ENCODE measurements around the gene FETUB.
"Not testable (repeated sequence)": the region's sequence is repeated elsewhere in the genome, so short reads cannot be mapped to it uniquely, and the experiment has no call there.

Gene FETUB

GRCh38 chr3:186668426-186668825 lies 28.2 kb downstream of the FETUB start:
- no peak for DNase-seq (ENCODE audit: extremely low read depth in 1 of 2, low read depth in 1 of 2)

- no peak for DNase-seq (ENCODE audit: extremely low read depth in 1 of 2, low read depth in 1 of 2)
Observed at GRCh38 chr3:186669378-186670084, 29.3 kb downstream of the FETUB start.

- DNase-seq (ENCODE audit: extremely low read depth in 1 of 2, low read depth in 1 of 2), result no peak
Observed at GRCh38 chr3:186670155-186670554, 30.0 kb downstream of the FETUB start.

GRCh38 chr3:186671051-186671450 lies 30.9 kb downstream of the FETUB start:
- no peak for DNase-seq (ENCODE audit: extremely low read depth in 1 of 2, low read depth in 1 of 2)

- no peak for DNase-seq (ENCODE audit: extremely low read depth in 1 of 2, low read depth in 1 of 2)
Observed at GRCh38 chr3:186678604-186679003, 38.4 kb downstream of the FETUB start.

GRCh38 chr3:186679151-186679550 lies 39.0 kb downstream of the FETUB start:
- DNase-seq (ENCODE audit: extremely low read depth in 1 of 2, low read depth in 1 of 2), result no peak

GRCh38 chr3:186680869-186681268 lies 40.7 kb downstream of the FETUB start:
- DNase-seq (ENCODE audit: extremely low read depth in 1 of 2, low read depth in 1 of 2), result no peak

GRCh38 chr3:186682812-186683211 lies 42.6 kb downstream of the FETUB start:
- DNase-seq (ENCODE audit: extremely low read depth in 1 of 2, low read depth in 1 of 2), result no peak

GRCh38 chr3:186683979-186684378 lies 43.8 kb downstream of the FETUB start:
- no peak for DNase-seq (ENCODE audit: extremely low read depth in 1 of 2, low read depth in 1 of 2)

- not testable (repeated sequence) for DNase-seq (ENCODE audit: extremely low read depth in 1 of 2, low read depth in 1 of 2)
Observed at GRCh38 chr3:186686475-186686874, 46.3 kb downstream of the FETUB start.

GRCh38 chr3:186687120-186687651 lies 47.0 kb downstream of the FETUB start:
- DNase-seq (ENCODE audit: extremely low read depth in 1 of 2, low read depth in 1 of 2), result no peak

GRCh38 chr3:186690304-186690703 lies 50.1 kb downstream of the FETUB start:
- not testable (repeated sequence) for DNase-seq (ENCODE audit: extremely low read depth in 1 of 2, low read depth in 1 of 2)

- DNase-seq (ENCODE audit: extremely low read depth in 1 of 2, low read depth in 1 of 2), result no peak
Observed at GRCh38 chr3:186691676-186692075, 51.5 kb downstream of the FETUB start.

GRCh38 chr3:186693843-186694242 lies 53.6 kb downstream of the FETUB start:
- no peak for DNase-seq (ENCODE audit: extremely low read depth in 1 of 2, low read depth in 1 of 2)

GRCh38 chr3:186694288-186695032 lies 54.3 kb downstream of the FETUB start:
- DNase-seq (ENCODE audit: extremely low read depth in 1 of 2, low read depth in 1 of 2), result no peak

- DNase-seq (ENCODE audit: extremely low read depth in 1 of 2, low read depth in 1 of 2), result no peak
Observed at GRCh38 chr3:186696522-186696921, 56.3 kb downstream of the FETUB start.

- DNase-seq (ENCODE audit: extremely low read depth in 1 of 2, low read depth in 1 of 2), result no peak
Observed at GRCh38 chr3:186697510-186697909, 57.3 kb downstream of the FETUB start.

GRCh38 chr3:186700267-186700666 lies 60.1 kb downstream of the FETUB start:
- DNase-seq (ENCODE audit: extremely low read depth in 1 of 2, low read depth in 1 of 2), result no peak

GRCh38 chr3:186702451-186702850 lies 62.3 kb downstream of the FETUB start:
- DNase-seq (ENCODE audit: extremely low read depth in 1 of 2, low read depth in 1 of 2), result not testable (repeated sequence)
